Effector CD4-positive, alpha-beta T cell (primary cell): ENCODE results near the gene FAM25G.
"Not testable (repeated sequence)": the region's sequence is repeated elsewhere in the genome, so short reads cannot be mapped to it uniquely, and the experiment has no call there.

Source experiments
- DNase-seq: peaks from one replicate; pipeline ENCODE4 v3.0.0-alpha.2; 2020

The FAM25G gene

DNA sequence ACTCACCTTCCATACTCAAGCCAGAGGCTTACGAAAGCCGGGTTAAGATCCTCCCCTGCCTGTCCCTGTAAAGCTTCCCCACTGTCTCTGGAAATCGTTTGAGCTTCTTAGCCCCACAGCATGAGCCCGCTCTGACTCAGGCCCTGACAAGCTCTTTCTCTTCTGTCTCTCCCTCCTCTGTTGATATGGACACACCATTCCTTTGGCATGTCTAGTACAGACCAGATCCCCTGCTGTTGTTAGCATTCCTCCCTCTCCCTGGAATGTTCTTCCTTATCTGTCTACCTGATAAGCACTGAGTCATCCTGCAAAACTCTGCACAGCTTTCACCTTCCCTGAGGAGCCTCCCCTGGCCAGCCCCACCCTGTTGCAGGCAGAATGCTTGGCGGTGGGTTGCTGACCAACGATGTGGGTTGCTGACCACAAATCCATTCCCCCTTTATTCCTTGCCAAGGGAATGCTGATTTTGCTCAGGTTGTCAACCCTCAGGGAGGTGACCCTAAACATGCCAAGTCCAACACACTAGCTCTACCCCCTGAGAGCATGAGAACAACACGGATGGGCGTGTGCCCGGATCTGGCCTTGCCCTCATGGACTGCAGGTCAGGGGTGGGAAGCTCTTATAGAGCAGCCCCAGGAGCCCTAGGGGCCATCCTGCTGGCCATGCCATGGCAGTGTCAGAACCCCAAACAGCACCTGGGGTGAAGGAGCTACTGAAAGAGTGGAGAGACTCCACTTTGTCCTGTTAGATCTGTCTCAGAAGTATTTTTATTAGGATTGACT is 28.7 kb downstream of the FAM25G start:
- not testable (repeated sequence) for DNase-seq

DNA sequence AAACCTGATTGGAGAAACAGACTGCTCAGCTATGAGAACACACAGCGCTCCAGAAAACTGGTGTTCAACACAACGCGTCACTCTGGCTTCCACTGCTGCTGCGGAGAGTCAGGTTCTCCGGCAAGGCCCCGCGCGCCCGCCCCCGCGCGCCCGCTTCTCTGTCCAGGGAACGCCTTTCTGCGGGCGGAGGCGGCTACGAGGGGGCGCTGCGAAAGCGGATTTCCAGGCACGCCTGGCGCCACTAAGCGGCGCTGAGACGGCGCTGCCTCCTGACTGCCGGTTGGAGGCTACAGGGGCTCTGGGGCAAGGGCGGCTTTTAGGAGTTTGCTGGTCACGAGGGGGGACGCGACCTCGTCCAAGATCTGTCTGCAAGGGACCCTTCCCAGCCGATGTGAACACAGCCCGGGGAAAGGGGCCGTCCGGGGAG is 30.2 kb downstream of the FAM25G start:
- not testable (repeated sequence) for DNase-seq

DNA sequence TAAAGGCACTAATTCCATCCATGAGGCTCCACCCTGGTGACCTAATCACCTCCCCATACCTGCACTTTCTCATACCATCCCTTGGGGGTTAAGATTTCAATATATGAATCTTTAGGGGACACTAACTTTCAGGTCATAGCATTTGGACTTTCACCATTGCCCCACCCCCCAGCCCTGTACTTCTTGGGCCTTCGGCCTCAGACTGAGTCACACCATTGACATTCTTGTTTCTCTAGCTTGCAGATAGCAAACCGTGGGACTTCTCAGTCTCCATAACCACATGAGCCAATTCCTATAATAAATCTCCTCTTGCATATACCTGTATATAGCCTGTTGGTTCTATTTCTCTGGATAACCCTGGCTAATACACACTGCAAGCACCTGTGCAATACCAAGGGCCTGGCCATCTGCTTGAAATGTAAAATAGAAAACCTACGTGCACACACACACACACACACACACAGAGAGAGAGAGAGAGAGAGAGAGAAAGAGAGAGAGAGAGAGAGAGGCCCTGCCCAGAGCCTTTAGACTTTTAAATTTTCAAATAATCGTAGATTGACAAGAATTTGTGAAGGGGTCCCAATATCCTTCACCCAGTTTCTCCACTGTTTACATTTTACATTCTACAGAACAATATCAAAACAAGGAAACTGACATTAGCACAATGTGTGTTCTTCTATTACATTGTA is 32.9 kb downstream of the FAM25G start:
- DNase-seq, result no peak

DNA sequence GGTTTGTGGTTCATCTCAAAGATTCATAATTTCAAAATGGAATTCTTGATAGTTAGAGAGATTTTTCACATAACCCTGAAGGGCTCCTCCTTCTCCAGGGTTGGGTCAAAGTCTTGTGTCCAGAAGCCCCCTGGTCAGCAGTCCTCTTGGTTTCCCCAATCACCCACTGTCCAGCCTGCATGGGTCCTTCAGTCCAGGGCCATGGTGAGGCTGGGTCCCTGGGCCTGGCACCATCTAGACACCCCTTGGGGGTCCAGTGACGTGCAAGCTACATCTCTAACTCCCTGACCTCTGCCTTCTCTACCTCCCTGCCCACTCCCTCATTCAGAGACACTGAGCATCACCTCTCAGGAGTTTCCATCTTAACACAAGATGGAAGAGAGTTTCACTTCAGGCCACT is 33.7 kb downstream of the FAM25G start:
- no peak for DNase-seq

DNA sequence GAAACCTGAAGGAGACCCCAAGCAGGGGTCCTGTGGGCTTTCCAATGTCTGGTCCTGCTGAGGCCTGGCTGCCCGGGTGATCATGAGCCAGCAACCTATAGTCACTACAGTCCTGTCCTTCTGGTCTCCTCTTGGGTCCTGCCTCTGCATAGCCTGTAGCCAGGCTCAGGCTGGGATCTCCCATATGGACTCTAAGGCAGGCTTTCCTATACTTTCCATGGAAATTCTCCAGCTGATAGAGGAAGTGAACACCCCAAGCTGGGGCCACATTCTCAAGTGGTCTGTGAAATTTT is 34.0 kb downstream of the FAM25G start:
- DNase-seq, result no peak

DNA sequence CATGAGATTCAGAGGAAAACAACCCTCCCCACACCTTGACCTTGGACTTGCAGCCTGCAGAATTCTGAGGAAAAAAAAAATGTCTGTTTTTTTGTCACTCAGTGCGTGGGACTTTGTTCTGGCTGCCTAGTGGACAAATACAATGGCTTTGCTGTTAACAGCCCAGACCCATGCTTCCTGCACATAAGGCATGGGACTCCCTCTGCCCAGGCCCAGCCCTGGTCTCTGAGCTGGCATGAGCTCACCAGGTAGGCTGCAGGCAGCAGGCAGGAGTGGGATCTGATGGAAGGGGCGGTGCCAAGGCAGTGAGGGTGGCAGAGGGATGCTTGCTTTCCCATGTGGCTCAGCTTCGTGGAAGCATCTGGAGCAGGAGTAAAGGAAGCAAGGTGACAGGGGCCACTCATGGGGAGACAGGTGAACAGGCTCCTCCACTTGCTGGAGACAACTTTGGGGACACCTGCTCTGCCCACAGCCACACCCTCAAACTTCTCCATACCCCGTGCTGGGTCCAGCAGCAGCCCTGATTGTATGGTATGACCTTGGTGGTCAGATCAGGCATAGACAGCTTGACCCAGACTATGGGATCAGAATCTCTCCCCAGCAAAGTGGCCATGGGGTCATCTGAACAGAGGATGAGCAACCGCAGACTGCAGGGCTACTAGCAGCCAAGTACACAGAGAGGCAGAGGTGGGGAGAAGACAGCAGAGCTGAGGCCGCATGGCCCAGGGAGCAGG is 34.5 kb downstream of the FAM25G start:
- no peak for DNase-seq

DNA sequence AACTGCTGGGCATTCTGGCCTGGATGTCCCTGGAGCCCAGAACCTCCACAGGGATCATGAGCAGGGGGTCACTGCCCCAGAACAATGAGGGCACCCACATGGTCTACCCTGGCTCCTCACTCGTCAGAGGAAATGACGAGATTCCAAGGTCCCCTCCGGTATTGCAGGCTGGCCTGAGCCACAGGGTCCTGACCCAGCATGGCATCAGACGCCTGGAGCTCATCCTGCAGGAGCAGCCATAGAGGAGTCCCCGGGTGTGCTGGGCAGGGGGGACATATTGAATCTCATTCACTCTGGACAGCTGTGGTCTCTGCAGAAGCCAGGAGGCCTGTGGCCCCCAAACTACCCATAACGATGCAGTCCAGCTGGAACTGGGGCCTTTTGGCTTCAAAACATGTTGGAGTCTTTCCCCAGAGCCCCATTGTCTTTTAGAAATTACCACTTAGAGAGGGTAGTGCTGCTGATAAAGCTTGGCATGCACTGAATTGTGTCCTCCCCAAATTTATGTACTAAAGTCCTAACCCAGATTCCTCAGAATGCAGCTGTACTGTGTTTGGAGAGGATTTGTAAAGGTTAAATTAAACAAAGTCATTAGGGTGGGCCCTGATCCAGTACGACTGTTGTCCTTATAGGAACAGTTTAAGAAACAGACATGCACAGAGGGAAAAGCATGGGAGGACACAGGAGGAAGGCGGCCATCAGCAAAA is 35.3 kb downstream of the FAM25G start:
- no peak for DNase-seq

DNA sequence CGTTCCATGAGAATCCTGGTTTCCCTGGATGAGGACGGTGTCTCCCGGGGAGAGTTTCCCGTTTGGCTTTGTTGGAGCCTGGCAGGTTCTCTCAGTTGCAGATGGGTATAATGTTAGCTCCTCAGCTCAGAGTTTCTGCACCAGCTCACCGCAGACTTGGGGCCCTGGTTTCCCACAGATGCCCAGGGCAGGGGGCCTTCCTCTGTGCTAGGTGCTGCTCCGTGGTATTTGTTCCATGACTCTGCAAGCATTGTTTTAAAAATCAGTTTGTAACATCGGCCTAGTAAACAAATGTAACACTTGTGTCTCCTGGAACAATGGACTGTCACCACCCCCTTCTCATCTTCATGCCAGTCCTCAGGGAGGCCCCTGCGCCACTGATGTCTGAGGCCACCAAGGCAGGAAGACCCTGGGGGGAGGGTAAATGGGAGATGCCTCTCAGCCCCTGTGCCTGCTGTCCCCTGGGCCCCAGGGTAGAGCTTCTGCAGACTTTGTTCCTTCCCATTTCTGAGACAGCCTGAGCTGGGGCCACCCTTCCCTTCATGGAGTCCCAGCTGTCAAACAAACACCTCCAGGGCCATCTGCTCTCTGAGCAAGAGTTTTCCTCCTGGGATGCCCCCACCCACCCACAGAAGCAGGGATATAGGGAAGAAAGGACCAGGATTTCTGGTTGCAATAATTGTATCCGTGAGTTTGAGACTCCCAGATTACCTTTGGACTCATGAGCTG is 36.0 kb downstream of the FAM25G start:
- not testable (repeated sequence) for DNase-seq

DNA sequence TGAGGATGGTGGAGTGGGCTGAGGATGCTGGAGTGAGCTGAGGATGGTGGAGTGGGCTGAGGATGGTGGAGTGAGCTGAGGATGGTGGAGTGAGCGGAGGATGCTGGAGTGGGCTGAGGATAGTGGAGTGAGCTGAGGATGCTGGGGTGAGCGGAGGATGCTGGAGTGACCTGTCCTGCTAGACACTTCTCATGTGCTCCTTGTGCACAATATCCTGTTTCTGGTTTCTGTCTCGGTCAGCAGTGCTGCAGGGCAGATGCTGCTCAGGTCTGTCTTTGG is 36.8 kb downstream of the FAM25G start:
- no peak for DNase-seq

DNA sequence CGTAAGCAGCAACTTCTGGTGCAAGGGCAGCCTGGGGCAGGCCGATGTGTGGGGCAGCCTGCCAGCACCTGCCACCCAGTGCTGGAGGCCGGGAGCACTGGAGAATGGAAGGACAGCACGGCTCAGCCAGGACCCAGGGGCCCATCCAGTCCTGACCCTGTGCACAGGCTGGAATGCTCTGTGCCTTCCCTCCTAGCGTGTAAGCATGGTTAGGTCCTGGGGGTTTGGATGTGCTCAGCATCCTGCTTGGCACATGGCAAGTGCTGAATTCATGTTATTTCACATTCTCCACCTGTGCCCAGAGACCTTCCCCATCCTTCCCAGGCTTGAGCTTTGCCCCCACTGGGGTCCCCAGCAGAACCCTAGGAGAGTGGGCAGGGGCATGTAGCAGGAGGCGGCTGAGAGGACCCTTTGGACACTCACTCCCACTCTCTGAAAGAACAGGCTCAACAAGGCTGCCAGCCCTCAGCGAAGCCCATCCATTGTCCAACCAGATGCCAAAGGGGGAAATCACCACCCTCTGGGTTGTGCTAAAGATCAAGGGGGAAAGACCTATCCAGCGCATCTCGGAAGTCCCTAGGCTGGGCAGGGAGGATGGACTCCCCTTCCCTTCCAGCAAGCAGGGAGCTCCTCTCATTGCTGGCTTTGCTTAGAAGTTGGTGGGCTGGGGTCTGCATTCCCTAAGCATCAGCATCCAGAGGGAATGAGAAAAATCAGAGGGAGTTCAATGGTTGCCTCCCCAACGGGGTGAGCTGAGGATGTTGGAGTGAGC is 37.3 kb downstream of the FAM25G start:
- DNase-seq, result no peak

DNA sequence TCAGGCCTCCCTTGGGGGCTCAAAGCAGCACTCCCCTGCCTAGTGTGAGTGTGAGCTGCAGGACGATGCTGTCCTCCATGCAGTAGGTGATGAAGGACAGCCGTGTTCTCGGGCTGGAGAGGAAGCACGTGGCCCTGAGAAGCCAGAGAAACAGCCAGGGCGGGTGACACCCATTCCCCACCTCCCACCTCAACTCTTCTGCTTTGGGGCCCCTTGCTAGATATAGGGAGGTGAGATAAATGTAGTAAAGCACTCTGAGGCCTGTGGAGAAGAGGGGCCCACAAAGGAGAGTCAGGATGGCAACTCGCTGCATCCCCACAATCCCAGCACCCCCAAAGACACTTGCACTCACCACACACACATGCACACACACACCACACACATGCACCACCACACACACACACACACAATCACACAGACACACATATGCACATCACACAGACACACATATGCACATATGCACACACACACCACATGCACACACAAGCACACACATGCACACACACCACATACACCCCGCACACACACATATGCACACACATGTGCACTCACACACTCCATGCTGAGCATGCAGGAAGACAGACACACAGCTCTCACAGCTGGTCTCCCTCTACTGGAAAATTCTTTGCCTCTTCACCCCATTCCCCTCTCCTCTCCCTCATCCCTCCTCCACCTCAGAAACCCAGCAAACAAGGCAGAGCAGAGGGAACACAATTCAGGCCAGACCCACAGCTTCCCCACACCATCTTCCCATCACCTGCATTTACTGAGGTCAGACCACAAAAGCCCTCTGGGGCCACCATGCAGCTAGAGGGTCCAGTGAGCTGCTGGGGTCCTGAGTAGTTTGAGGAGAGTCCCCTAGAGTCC is 38.1 kb downstream of the FAM25G start:
- DNase-seq, result no peak

DNA sequence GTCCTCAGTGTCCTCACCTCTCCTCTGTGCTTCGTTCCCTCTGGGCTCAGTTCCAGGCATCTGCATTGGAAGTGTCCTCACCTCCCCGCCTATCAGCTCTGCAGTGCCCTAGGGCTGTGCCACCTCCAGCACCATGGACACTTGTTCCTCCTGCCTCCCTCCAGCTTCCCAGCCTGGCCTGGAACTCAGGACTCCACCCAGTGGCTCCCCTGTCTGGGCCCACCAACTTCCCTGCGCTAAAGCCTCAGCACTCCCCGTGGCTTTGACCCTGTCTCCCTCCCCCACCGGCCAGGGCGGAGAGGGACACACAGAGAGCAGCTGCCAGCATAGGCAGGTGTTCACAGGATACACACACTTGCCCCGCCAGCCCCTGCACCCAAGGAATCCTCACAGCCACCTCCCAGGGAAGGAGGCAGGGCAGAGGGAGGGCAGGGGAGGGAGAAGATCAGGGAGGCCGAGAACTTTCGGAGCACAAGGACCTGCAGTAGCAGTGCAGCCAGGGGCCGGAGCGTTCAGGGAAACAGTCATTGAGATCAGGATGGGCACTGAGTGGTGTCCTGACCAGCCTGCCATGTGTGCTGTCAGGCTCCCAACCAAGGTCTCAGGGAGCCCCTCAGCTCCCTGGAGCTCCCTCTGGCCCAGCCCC is 38.9 kb downstream of the FAM25G start:
- DNase-seq, result no peak

DNA sequence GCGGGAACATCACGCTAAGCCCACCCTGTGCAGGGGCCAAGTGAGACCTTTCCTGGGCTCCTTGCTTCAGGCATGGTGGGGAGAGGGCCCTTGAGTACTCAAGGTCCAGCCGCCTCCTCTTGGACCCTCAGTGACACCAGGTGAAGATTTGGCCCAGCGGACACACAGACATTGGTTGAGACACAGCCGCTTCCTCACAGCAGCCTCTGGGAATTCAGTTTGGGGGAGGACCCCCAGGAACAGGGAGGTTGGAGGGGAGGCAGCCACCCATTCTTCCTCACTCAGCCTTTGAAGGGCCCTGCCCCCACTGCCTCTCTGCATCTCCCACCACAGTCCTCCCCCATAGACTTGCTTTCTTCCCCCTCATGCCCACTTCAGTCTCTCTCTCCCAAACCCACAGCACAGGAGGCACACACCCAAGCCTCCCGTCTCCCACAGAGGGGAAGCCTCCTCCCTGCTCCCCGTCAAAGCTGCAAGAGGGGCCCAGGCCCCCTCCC is 39.5 kb downstream of the FAM25G start:
- DNase-seq, result no peak

DNA sequence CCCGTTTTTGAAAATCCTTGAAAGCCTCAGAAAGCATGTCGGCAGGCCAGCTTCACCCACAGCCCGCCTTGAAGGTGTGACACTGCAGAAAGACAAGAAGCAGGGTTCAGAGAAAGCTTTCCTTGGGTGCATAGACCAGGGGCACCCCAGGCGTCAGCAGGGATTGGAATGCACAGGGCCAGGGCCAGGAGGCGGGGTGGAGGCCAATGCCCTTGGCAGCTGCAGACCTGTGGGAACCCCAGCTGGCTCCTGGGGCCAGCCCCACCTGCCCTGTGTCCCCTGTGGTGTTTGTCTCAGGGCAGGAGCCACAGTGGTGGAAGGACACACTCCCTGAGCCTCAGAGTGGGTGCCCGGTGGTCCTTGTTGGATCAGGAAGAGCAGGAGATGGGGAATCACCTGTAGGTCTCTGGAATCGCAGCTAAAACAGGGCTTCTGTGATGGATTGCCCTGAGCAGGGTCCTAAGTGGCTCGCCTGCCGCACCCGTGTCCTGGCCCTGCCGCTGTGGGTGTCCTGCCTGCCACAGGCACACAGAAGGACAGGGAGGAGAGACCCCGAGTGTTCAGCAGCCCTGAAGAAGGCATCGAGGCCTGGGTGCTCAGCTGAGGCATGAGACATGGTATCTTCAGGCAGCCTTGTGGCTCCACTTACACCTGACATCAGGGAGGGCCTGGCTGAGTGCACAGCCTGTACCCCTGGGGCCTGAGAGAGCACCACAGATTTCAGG is 40.1 kb downstream of the FAM25G start:
- no peak for DNase-seq

DNA sequence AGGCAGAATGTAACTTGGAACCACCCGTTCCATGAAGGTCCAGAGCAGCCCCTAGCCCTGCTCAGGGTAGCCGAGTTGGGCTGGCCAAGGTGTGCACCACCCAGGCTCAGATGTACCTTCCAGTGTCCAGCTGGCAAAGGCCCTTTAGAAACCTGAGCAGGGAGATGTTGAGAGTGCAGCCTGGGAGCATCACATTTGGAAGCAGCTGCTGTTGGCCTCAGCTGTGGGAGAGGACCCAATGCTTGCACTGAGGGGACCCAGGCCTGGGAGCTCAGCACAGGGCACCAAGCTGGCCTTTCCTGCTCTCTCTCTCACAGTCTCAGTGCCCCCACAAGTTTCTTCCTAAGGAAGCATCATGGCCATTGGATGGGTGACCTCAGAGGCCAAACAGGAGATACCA is 41.1 kb downstream of the FAM25G start:
- no peak for DNase-seq

DNA sequence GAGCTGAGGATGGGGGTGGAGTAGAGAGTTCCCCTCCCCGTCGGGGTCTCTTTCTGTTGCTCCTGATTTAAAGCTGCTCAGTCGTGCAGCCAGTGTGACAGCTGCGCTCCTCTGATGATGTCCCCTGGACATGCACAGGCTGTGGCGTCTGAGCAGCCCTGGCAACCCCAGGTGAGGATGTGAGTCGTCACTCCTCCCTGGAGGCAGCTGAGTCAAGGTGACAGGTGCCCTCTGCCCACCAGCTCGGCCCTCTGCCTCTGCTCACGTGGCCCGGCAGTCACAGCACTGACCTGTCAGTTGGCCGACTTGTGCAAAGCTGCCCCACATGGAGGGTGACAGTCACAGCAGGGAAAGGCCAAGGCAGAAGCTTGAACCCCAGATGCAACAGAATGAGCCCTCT is 41.5 kb downstream of the FAM25G start:
- no peak for DNase-seq

DNA sequence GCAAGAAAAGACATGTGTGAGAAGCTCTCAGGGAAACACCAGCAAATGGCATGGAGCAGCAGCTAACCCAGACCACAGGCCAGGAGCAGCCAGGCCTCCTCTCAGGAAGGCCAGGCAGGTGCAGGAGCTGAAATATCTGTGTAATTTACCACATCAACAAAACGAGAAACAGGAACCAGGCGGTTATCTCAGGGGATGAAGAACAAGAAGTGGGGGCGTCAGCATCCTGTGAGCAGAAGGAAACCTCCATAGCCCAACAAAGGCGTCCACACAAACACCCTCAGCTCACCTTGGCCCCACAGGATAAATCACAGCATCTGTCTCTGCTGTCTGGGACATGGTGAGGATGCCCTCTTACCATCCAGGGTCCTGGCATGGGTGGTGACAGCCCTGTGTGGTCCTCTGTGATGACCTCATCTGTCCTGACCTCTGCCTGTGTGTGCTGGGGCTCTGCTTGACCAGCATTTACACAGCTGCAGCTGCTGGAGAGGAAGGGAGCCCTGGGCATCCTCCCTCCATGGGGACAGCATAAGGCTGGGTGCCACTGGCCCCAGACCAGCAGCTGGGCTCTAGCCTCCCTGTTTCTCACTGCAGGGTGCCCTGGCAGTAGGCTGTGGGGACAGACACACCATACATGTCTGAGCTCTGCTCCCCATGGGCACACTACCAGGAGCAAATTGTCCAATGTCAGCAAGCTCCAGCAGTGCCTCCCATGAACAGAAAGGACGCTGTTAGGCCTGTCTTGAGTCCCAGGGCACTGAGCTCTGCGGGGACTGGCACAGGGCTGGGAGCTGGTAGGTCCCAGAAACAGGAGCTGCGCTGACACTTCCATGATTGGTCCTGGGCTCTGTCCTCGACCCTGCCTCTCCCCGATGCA is 42.2 kb downstream of the FAM25G start:
- no peak for DNase-seq

DNA sequence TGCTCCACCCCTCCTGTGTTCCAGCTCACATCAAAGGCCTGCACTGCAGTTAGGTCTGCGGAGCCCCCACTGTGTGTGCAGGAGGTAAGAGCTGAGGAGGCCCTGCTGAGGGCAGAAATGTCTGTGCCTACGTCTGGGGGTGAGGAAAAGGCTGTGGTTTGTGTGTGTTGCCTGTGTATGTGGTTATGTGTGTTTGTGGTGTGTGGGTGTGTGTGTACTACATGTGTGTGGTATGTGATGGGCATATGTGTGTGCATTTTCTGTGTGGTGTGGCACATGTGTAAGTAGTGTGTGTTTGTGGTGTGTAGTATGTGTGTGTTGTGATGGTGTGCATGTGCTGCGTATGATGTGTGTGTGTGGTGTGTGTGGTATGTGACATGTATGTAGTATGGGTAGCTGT is 43.8 kb downstream of the FAM25G start:
- no peak for DNase-seq

DNA sequence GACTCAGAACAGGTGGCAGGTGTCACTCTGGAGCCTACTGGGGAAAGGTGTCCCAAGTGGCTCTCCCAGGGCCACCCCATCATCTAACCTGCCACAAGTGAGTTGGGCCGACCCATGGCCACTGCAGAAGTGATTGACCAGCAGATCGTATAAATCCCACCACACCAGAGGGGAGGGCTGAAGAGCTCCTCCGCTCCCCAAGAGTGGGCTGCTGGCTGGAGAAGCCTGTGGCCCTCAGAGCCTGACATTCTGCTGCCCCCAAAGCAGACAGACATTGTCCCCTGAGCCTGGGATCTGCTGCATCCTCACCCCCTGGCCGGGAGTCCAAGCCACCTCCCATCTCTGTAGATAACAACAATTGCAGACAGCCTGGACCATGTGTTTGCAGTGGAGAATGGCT is 44.3 kb downstream of the FAM25G start:
- no peak for DNase-seq
